Ovary (tissue), 9 donors: ENCODE measurements around the gene RBMS1. TPM values are rescaled to one million over a fixed set of nuclear protein-coding genes. Genes with fewer than 3 reads are reported as not detected.

Experiments used
- DNase-seq, 5 donors: peaks; one replicate each; pipeline ENCODE4 v3.0.0-alpha.2; 2019 to 2020
- H3K27ac ChIP-seq, 2 donors: fragments of 200-600 bp; one replicate each; pipeline versions ENCODE4 v1.5.1 to v1.8.0; 2019 to 2022
- H3K27me3 ChIP-seq: fragments of 200-600 bp; one replicate; pipeline ENCODE4 v1.8.0; 2022
- H3K36me3 ChIP-seq: fragments of 200-600 bp; sonication (generic); one replicate; pipeline ENCODE4 v1.5.1; 2019
- H3K4me1 ChIP-seq: one replicate; pipeline ENCODE4 v1.8.1; 2013; ENCODE audit warnings: mild to moderate bottlenecking, moderate library complexity; ENCODE audit not compliant: insufficient read depth
- H3K4me3 ChIP-seq: fragments of 200-600 bp; sonication (generic); one replicate; pipeline ENCODE4 v1.5.1; 2017
- H3K9me3 ChIP-seq, 2 donors: fragments of 200-600 bp in 1 of 2; sonication (generic) in 1 of 2; one replicate each; pipeline versions ENCODE4 v1.5.1 to v1.8.1; 2013 to 2019; ENCODE audit warnings: mild to moderate bottlenecking in 1 of 2, moderate library complexity in 1 of 2
- EP300 ChIP-seq: sonication (generic); formaldehyde crosslinking; IDR thresholded peaks from one replicate; pipeline ENCODE4 v1.6.1; 2017; ENCODE audit warnings: antibody characterized with exemption
- POLR2A ChIP-seq: fragments of 450-650 bp; IDR thresholded peaks from one replicate; pipeline ENCODE4 v1.6.1; 2017; ENCODE audit warnings: antibody characterized with exemption, mild to moderate bottlenecking, moderate library complexity
- WGBS, 3 donors: extraction: QIAGEN DNeasy Blood & Tissue Kit in 1 of 3; methylation state at CpG; one replicate each; pipeline versions ENCODE4 v1.1.5 to v1.1.7; 2013 to 2017; 5-methylcytosine and 5-hydroxymethylcytosine counted together
- intact Hi-C, 4 donors: fragments of 100-400 bp; cut with DNase I; formaldehyde crosslinking; loops; one replicate each; pipeline versions ENCODE4 v1.11.0 to v1.15.1; 2022 to 2023
- polyA plus RNA-seq, 2 donors: library from polyadenylated mRNA; stranded (reverse); fragments of 200-250 nt in 1 of 2; fragments of 350-450 nt in 1 of 2; fragmentation: Illumina TruSeq in 1 of 2; extraction: RNeasy Lipid Tissue Mini Kit (QIAGEN cat#74804) in 1 of 2; gene quantifications; one replicate each; pipeline ENCODE4 v1.2.3, GENCODE V29; 2013 to 2014
- total RNA-seq, 7 donors: library from RNA; depleted of rRNA in 2 of 7; stranded (reverse); fragments of >200 nt in 2 of 7; fragmentation: NEBNext Ultra II Directional in 3 of 7; extraction: Animal tissue kit (Norgen Biotek cat#: 25700) in 3 of 7; gene quantifications; one replicate each; pipeline versions ENCODE4 v1.1.0 to v1.2.4, GENCODE V29; 2016 to 2023
- TF ChIP-seq, protein P1 (sequence below), 3 donors: fragments of 450-650 bp in 2 of 3; fragments of 200-600 bp in 1 of 3; IDR thresholded peaks; one replicate each; pipeline versions ENCODE4 v1.5.1 to v1.8.0; 2016 to 2022; ENCODE audit warnings: antibody characterized with exemption in 3 of 3, mild to moderate bottlenecking in 1 of 3
- donor health status: DM: no; HTN: no; CAD: no; lungs with moderate emphysema.
- donor health status: DM: no; HTN: no; CAD: no.
- donor health status: Bipolar disorder and iron deficiency.
- donor health status: DM: yes; HTN: yes; CAD: no.
- donor health status: DM: no; HTN: no; CAD: no.
- donor health status: DM: yes; HTN: yes; CAD: no.

RBMS1 gene
- total and polyA plus RNA-seq, 9 donors = 50.7 to 91.9 (median 73.8) TPM

DNA sequence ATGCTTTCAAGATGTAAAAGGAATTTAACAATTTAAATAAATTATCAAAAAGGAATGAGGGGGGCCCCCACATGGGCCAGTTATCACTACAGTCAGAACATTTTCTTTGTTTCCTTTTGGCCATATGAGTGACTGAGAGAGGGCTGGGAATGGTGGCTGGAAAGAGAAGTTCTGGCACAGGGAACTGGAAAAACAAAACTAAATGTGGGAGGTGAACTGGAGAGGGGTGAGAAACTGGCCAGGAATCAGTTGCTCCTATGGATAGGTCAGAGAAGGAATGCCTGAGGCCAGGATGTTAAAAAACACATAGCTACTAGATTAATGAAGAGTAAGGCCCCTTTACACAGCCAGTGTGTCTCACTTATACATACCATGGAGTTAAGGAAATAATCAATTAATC lies 121.0 kb downstream of the RBMS1 start:
- DNase-seq = no peak
- H3K36me3 ChIP-seq = no peaks in the 10 kb centered on the region
- no peaks in the 10 kb centered on the region for H3K9me3 ChIP-seq
- peaks cover 42% of the 10 kb centered on the region for H3K4me1 ChIP-seq
- TF ChIP-seq, protein P1, sequence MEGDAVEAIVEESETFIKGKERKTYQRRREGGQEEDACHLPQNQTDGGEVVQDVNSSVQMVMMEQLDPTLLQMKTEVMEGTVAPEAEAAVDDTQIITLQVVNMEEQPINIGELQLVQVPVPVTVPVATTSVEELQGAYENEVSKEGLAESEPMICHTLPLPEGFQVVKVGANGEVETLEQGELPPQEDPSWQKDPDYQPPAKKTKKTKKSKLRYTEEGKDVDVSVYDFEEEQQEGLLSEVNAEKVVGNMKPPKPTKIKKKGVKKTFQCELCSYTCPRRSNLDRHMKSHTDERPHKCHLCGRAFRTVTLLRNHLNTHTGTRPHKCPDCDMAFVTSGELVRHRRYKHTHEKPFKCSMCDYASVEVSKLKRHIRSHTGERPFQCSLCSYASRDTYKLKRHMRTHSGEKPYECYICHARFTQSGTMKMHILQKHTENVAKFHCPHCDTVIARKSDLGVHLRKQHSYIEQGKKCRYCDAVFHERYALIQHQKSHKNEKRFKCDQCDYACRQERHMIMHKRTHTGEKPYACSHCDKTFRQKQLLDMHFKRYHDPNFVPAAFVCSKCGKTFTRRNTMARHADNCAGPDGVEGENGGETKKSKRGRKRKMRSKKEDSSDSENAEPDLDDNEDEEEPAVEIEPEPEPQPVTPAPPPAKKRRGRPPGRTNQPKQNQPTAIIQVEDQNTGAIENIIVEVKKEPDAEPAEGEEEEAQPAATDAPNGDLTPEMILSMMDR (IDR thresholded peaks at IDR 0.05) = no peak
- TF ChIP-seq POLR2A = no peak
- TF ChIP-seq EP300 = no peak
- intact Hi-C loops = no loop called here
- H3K4me3 ChIP-seq = no peak overlapping the region
- no peak overlapping the region for H3K27ac ChIP-seq
- no peaks in the 10 kb centered on the region for H3K27me3 ChIP-seq

DNA sequence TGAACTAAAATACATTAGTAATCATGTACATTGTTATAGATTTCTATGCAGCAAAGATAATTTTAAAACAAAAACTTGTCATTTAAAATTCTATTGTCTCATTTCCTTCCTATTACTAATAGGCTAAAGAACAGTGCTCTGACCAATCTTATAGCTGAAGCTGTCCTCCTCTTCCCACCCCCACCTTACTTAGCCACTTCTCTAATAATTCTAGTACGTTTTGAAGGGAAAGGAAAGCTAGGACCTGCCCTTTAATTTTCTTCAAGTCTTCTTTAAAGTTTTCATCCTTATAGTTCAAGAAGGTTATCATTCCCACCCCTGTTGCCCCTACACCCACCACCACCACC lies 121.6 kb downstream of the RBMS1 start:
- intact Hi-C loops = no loop called here
- H3K27ac ChIP-seq = no peak overlapping the region
- H3K4me3 ChIP-seq = no peak overlapping the region
- no peaks in the 10 kb centered on the region for H3K9me3 ChIP-seq
- peaks cover 40% of the 10 kb centered on the region for H3K4me1 ChIP-seq
- no peak for DNase-seq
- WGBS, 3 donors = 30 to 34% (median 33%) methylated on average over 1 of the region's 1 CpG
- no peaks in the 10 kb centered on the region for H3K27me3 ChIP-seq
- H3K36me3 ChIP-seq = no peaks in the 10 kb centered on the region
- TF ChIP-seq EP300 = no peak
- no peak for TF ChIP-seq POLR2A
- TF ChIP-seq, protein P1 (IDR thresholded peaks at IDR 0.05) = no peak

DNA sequence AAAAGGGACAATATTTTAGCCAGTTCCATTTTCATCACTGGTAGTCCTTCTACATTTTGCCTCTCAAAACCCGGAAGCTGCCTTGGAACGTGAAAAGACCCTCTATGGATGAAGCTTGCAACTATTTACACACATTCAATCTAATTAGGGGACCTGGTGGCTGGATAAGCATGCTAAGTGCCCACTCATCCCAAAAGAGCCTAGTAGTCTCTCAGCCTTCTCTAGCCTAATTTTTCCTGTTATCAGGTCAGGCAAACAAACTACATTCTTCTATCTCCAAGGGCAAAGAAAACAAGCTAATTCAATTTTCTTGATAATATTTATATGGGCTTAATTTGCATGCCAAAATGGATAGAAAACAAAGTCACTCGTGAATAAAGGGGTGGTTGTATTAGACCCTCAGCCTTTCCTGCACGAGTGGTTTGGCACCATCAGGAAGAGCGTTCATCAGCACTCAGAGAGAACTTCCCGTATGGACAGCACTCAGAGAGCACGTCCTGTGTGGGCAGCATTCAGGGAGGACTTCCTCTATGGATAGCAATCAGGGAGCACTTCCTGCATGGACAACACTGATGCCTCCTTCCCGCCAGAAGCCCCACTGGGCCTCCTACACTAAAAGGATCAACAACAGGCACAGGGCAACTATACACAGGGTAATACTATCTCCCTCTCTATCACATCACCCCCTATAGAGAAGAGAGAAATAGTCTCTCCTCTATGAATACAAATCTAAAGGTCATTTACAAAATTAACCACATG lies 122.2 kb downstream of the RBMS1 start:
- no peak for DNase-seq
- no peak for TF ChIP-seq EP300
- TF ChIP-seq POLR2A = no peak
- TF ChIP-seq, protein P1 (IDR thresholded peaks at IDR 0.05) = no peak
- H3K36me3 ChIP-seq = no peaks in the 10 kb centered on the region
- intact Hi-C loops = no loop called here
- no peak overlapping the region for H3K27ac ChIP-seq
- no peaks in the 10 kb centered on the region for H3K27me3 ChIP-seq
- H3K4me3 ChIP-seq = no peak overlapping the region
- no peaks in the 10 kb centered on the region for H3K9me3 ChIP-seq
- H3K4me1 ChIP-seq = peaks cover 38% of the 10 kb centered on the region
- WGBS, 3 donors = 37 to 41% (median 37%) methylated on average over 8 of the region's 8 CpGs

DNA sequence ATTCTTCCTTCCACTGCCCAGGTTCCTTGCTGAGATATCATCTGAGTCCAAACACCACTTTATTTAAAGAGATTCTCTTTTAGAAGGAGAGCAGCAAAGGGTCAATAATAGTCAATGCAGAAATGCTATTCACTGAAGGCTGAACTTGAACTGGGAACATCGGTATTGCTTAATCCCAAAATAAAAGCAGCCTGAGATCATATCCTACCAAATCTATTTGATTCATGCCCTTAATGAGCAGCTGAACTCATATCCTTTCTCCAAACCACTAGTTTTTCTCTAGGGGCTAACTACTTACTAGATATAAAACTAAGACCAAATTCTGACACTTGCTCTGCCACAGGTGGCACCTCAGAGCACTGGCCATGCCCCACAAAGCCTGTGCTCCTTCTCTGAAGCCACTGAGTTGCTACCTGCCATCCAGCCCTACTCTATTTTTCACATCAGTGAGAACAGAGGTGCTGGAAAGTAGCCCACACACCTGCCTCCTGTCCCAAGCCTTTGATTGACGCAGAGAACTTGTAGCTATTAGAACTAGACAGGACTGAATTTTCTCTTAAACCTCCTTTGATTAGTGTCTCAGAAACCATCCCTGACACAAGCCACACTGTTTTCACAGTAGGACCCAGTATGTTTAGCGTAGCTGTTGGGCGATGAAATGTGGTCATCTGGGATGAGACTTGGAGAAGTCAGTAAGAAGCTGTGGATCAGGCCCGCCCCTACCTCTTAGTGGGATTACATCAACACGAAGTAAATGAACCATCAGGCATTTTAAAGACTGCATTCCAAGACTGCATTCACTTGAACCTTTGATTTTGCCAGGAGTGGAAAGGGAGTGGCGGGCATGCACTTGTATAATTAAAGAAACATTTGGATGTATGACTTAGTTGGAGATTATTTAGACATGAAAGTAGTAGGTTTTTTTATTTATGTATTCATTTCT lies 124.3 kb downstream of the RBMS1 start:
- Histone ChIP-seq H3K36me3 (no peaks in the 10 kb centered on the region), H3K9me3 (no peaks in the 10 kb centered on the region), H3K27ac (no peak overlapping the region), H3K27me3 (no peaks in the 10 kb centered on the region), H3K4me1 (peaks cover 42% of the 10 kb centered on the region), H3K4me3 (no peak overlapping the region)
- intact Hi-C loops = no loop called here
- WGBS, 3 donors = 82 to 88% (median 83%) methylated on average over 7 of the region's 7 CpGs
- TF ChIP-seq EP300 (no peak), POLR2A (no peak)
- TF ChIP-seq, protein P1 (IDR thresholded peaks at IDR 0.05) = no peak
- DNase-seq = no peak
